Measurements from ENCODE around the gene SELENOO. TPM values are rescaled to one million over a fixed set of nuclear protein-coding genes. Genes with fewer than 3 reads are reported as not detected.

SELENOO gene
- total and polyA plus RNA-seq, 2 of the 13 experiments (the other 11 are each of a cell fraction or from before 2014, with no cell fraction given) = 14.4 to 19.0 TPM

- intact Hi-C loops (cut with micrococcal nuclease; ENCODE audit: unreplicated experiment) (no loop called here), in situ Hi-C loops (cut with HindIII; ENCODE audit: extremely low pct_ligation_motif_present, low pct_unique_long_range_greater_than_20kb) (no loop called here)
- no peak overlapping the region for H3K9ac ChIP-seq (ENCODE audit: insufficient read depth, low read depth, low read length)
- no peaks in the 10 kb centered on the region for H3K9me3 ChIP-seq (ENCODE audit: low read length)
- DNase-seq (ENCODE audit: low spot score) (no peak), FAIRE-seq (no peak), ATAC-seq (no peak)
- 92% methylated on average over 8 of the region's 16 CpGs for WGBS (ENCODE audit: low lambda C conversion rate)
- TF ChIP-seq ZFX (CRISPR knock-in tag; IDR thresholded peaks at IDR 0.05; ENCODE audit: low read depth) = no peak
- no peak for TF ChIP-seq ZNF75D (CRISPR knock-in tag; IDR thresholded peaks at IDR 0.05; ENCODE audit: borderline replicate concordance)
- no peak for TF ChIP-seq HOMEZ (CRISPR knock-in tag; IDR thresholded peaks at IDR 0.05; ENCODE audit: low read depth)
- TF ChIP-seq RBFOX2 (IDR thresholded peaks at IDR 0.05; ENCODE audit: low read depth, low read length) = peak; percentile 16; the same call in 1 of the 2 replicates
- TF ChIP-seq JUNB (CRISPR knock-in tag; IDR thresholded peaks at IDR 0.05; ENCODE audit: borderline replicate concordance) = no peak
- no peak for TF ChIP-seq EP300 (IDR thresholded peaks at IDR 0.05; ENCODE audit: low read depth in 2 of 2, low read length in 2 of 2)
- TF ChIP-seq EP300 (CRISPR knock-in tag; IDR thresholded peaks at IDR 0.05; ENCODE audit: borderline replicate concordance) = no peak
- TF ChIP-seq SNAPC5 (CRISPR knock-in tag; IDR thresholded peaks at IDR 0.05; ENCODE audit: borderline replicate concordance) = no peak
- H3K27ac ChIP-seq (ENCODE audit: extremely low read length, insufficient read depth, low read length) = no peak overlapping the region
- CTCF ChIA-PET (ENCODE audit: low intra/inter-chr PET ratio, low total read pairs) = no interaction called here
- no peaks in the 10 kb centered on the region for H3K79me2 ChIP-seq (ENCODE audit: insufficient read depth, low read length)
- H3K27me3 ChIP-seq (ENCODE audit: control insufficient read depth in 1 of 2, insufficient read depth in 2 of 2, low read length in 2 of 2) = peaks cover 0 to under 1% of the 10 kb centered on the region in 2 experiments; a peak in 1 of 5 replicates
- no peaks in the 10 kb centered on the region for H4K20me1 ChIP-seq (ENCODE audit: insufficient read depth, low read length)
- no peak overlapping the region for H2AFZ ChIP-seq (ENCODE audit: low read length)
- BruUV-seq (replicated peaks) = no TSS peak
- H3K4me2 ChIP-seq (ENCODE audit: low read depth, low read length) = no peak overlapping the region
- H3K4me1 ChIP-seq (ENCODE audit: insufficient read depth, low read length) = peaks cover 33% of the 10 kb centered on the region
- H3K4me3 ChIP-seq (replicated peaks in 1 of 3; ENCODE audit: insufficient read depth in 1 of 3, low read depth in 2 of 3, low read length in 3 of 3) = no peak overlapping the region
- H3K36me3 ChIP-seq (replicated peaks in 1 of 2; ENCODE audit: control insufficient read depth in 1 of 2, insufficient read depth in 2 of 2, low read length in 2 of 2) = peaks cover 3% of the 10 kb centered on the region in 2 experiments; a peak in 1 of 5 replicates
- POLR2A ChIA-PET = no interaction called here
Observed at GRCh38 chr22:50257041-50257440, 56.2 kb downstream of the SELENOO start.

Data from HepG2 (cell line).